ENCODE data around the gene ZFYVE28. TPM values are rescaled to one million over a fixed set of nuclear protein-coding genes. Genes with fewer than 3 reads are reported as not detected.

ZFYVE28 gene
- total and polyA plus RNA-seq, 2 donors (not counting 1 experiment from before 2014, with no cell fraction given), result 5.8 to 12.1 TPM

- peaks cover 0 to 9% (median 4%) of the 10 kb centered on the region in 4 experiments for H3K27me3 ChIP-seq (replicated peaks in 1 of 4; ENCODE audit: control extremely low read depth in 1 of 4, control insufficient read depth in 3 of 4, insufficient read depth in 4 of 4, low read length in 3 of 4)
- TF ChIP-seq EZH2 (IDR thresholded peaks at IDR 0.05; ENCODE audit: borderline replicate concordance, insufficient read depth, low read depth, low read length, poor library complexity, severe bottlenecking), result no peak
- TF ChIP-seq CTCF (IDR thresholded peaks at IDR 0.05), result peak; percentile 71
- no peaks in the 10 kb centered on the region for H3K9me3 ChIP-seq (ENCODE audit: control extremely low read depth in 1 of 3, control insufficient read depth in 2 of 3, insufficient read depth in 1 of 3, low read length in 2 of 3)
- ChIA-PET POLR2A (no interaction called here), CTCF (interaction anchor here (0.5 to 7.5 kb wide), 15 partner anchors 19 to 243 kb away, joined by 3 to 54 read pairs (median 3); partner anchors contain the start of genes CFAP99, HAUS3 and POLN)
- peak overlapping the region; percentile 87 for H2AFZ ChIP-seq (ENCODE audit: insufficient read depth, low read depth, low read length, poor library complexity, severe bottlenecking)
- peak overlapping the region; percentile 96 for H3K4me2 ChIP-seq (replicated peaks; ENCODE audit: low read depth, low read length, poor library complexity, severe bottlenecking)
- Mint-ChIP-seq H3K4me3 (peak overlapping the region; percentile 82), H3K27ac (no peak overlapping the region), H3K4me1 (peaks cover 9% of the 10 kb centered on the region), H3K9me3 (ENCODE audit: insufficient read depth) (no peaks in the 10 kb centered on the region), H3K27me3 (peaks cover 3% of the 10 kb centered on the region)
- 5% methylated on average over 98 of the region's 99 CpGs for WGBS (ENCODE audit: insufficient coverage)
- H3K9ac ChIP-seq (ENCODE audit: low read length), result peak overlapping the region; percentile 63
- DNase-seq (peak; percentile 83), ATAC-seq (ENCODE audit: low read depth) (peak; percentile 97)
- no peaks in the 10 kb centered on the region for H3K36me3 ChIP-seq (replicated peaks in 1 of 2; ENCODE audit: control extremely low read depth in 1 of 2, control insufficient read depth in 1 of 2, extremely low read depth in 1 of 2, insufficient read depth in 2 of 2, low read length in 1 of 2)
- H3K79me2 ChIP-seq (ENCODE audit: control insufficient read depth, insufficient read depth, low read length), result peaks cover 27% of the 10 kb centered on the region
- peak overlapping the region in 3 of 5 experiments; percentile 38 to 47 (median 46) for H3K4me3 ChIP-seq (ENCODE audit: control extremely low read depth in 1 of 5, extremely low read depth in 1 of 5, insufficient read depth in 1 of 5, low read depth in 2 of 5, low read length in 4 of 5)
- H3K27ac ChIP-seq (ENCODE audit: low read length in 2 of 2), result no peak overlapping the region
- H3K4me1 ChIP-seq (ENCODE audit: control insufficient read depth in 2 of 2, insufficient read depth in 2 of 2, low read length in 2 of 2), result peaks cover 5 to 10% of the 10 kb centered on the region in 2 donors
- peaks cover 15% of the 10 kb centered on the region for H4K20me1 ChIP-seq (ENCODE audit: control insufficient read depth, insufficient read depth, low read length, poor library complexity, severe bottlenecking)
- intact Hi-C loops (cut with micrococcal nuclease), result loop anchor here (5.0 kb wide), 1 partner anchor 35 kb away; no protein-coding TSS in a partner anchor
Observed at GRCh38 chr4:2462218-2462991, 44.0 kb upstream of the ZFYVE28 start.

Measured in B cell (primary cell).